ENCODE measurements around the gene STAB2.

STAB2 gene

DNA sequence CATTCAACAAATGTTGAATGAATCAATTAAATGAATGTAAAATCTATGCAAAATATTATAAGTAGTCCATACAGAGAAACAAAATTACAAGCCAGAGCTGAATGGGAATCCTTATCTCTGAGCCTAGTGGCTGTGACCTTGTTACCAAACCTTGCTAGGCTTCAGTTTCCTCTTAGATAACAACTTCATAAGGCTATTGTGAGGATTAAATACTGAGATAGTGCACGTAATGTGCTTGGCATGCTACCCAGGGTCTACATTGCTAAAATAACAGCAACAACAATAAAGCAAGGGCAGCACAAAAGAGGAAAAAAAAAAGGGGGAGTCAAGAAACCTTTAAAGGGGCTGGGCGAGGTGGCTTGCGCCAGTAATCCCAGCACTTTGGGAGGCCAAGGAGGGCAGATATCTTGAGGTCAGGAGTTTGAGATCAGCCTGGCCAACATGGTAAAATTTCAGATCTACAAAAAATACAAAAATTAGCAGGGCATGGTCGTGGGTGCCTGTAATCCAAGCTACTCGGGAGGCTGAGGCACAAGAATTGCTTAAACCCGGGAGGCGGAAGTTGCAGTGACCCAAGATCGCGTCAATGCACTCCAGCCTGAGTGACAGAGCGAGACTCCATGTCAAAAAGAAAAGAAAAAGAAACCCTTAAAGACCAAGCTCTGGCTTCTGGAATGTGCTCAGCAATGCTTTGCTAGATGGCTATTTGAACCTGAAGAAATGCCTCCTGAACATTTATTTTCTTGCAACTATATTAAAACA, 14.1 kb downstream of the STAB2 start:
- H3K27ac ChIP-seq (ENCODE audit: low read length): no peak overlapping the region
- no peak overlapping the region for H3K9ac ChIP-seq (ENCODE audit: low read length)
- no peaks in the 10 kb centered on the region for H4K20me1 ChIP-seq (ENCODE audit: insufficient read depth, low read length)
- DNase-seq: no peak
- H2AFZ ChIP-seq (ENCODE audit: low read length): no peak overlapping the region
- H3K4me1 ChIP-seq (ENCODE audit: low read length): no peaks in the 10 kb centered on the region
- H3F3A ChIP-seq (ENCODE audit: insufficient read depth, low read length): no peaks in the 10 kb centered on the region
- H3K36me3 ChIP-seq (replicated peaks; ENCODE audit: insufficient read depth, low read length): no peaks in the 10 kb centered on the region
- H3K9me3 ChIP-seq (replicated peaks; ENCODE audit: insufficient read depth, low read length): no peaks in the 10 kb centered on the region
- no peaks in the 10 kb centered on the region for H3K27me3 ChIP-seq (replicated peaks; ENCODE audit: insufficient read depth, low read length)
- no peaks in the 10 kb centered on the region for H3K9me2 ChIP-seq (replicated peaks; ENCODE audit: insufficient read depth, low read length)
- no peak for TF ChIP-seq CTCF (IDR thresholded peaks at IDR 0.05; ENCODE audit: low read length)
- TF ChIP-seq EZH2phosphoT487 (IDR thresholded peaks at IDR 0.05; ENCODE audit: low read length): no peak
- TF ChIP-seq EZH2 (optimal IDR thresholded peaks at IDR 0.05; ENCODE audit: low read depth, low read length): no peak
- H3K4me3 ChIP-seq (ENCODE audit: low read length): no peak overlapping the region
- no peaks in the 10 kb centered on the region for H3K79me2 ChIP-seq (ENCODE audit: low read length)
- H3K4me2 ChIP-seq (ENCODE audit: low read depth, low read length): no peak overlapping the region

- Histone ChIP-seq H3F3A (ENCODE audit: insufficient read depth, low read length) (no peaks in the 10 kb centered on the region), H3K27ac (ENCODE audit: low read length) (no peak overlapping the region), H3K27me3 (replicated peaks; ENCODE audit: insufficient read depth, low read length) (no peaks in the 10 kb centered on the region), H3K36me3 (replicated peaks; ENCODE audit: insufficient read depth, low read length) (no peaks in the 10 kb centered on the region), H3K9ac (ENCODE audit: low read length) (no peak overlapping the region), H3K79me2 (ENCODE audit: low read length) (no peaks in the 10 kb centered on the region), H3K4me1 (ENCODE audit: low read length) (no peaks in the 10 kb centered on the region), H3K4me2 (ENCODE audit: low read depth, low read length) (no peak overlapping the region), H4K20me1 (ENCODE audit: insufficient read depth, low read length) (no peaks in the 10 kb centered on the region), H3K4me3 (ENCODE audit: low read length) (no peak overlapping the region), H3K9me2 (replicated peaks; ENCODE audit: insufficient read depth, low read length) (no peaks in the 10 kb centered on the region), H3K9me3 (replicated peaks; ENCODE audit: insufficient read depth, low read length) (no peaks in the 10 kb centered on the region), H2AFZ (ENCODE audit: low read length) (no peak overlapping the region)
- no peak for TF ChIP-seq CTCF (IDR thresholded peaks at IDR 0.05; ENCODE audit: low read length)
- no peak for TF ChIP-seq EZH2phosphoT487 (IDR thresholded peaks at IDR 0.05; ENCODE audit: low read length)
- no peak for TF ChIP-seq EZH2 (optimal IDR thresholded peaks at IDR 0.05; ENCODE audit: low read depth, low read length)
- no peak for DNase-seq
Measured at GRCh38 chr12:103620395-103620794, 33.3 kb downstream of the STAB2 start.

- Histone ChIP-seq H3K9ac (ENCODE audit: low read length) (no peak overlapping the region), H3F3A (ENCODE audit: insufficient read depth, low read length) (no peaks in the 10 kb centered on the region), H3K4me2 (ENCODE audit: low read depth, low read length) (no peak overlapping the region), H2AFZ (ENCODE audit: low read length) (no peak overlapping the region), H3K79me2 (ENCODE audit: low read length) (no peaks in the 10 kb centered on the region), H3K4me1 (ENCODE audit: low read length) (no peaks in the 10 kb centered on the region), H3K27ac (ENCODE audit: low read length) (no peak overlapping the region), H3K27me3 (replicated peaks; ENCODE audit: insufficient read depth, low read length) (no peaks in the 10 kb centered on the region), H3K36me3 (replicated peaks; ENCODE audit: insufficient read depth, low read length) (no peaks in the 10 kb centered on the region), H4K20me1 (ENCODE audit: insufficient read depth, low read length) (no peaks in the 10 kb centered on the region), H3K4me3 (ENCODE audit: low read length) (no peak overlapping the region), H3K9me2 (replicated peaks; ENCODE audit: insufficient read depth, low read length) (no peaks in the 10 kb centered on the region), H3K9me3 (replicated peaks; ENCODE audit: insufficient read depth, low read length) (no peaks in the 10 kb centered on the region)
- TF ChIP-seq EZH2 (optimal IDR thresholded peaks at IDR 0.05; ENCODE audit: low read depth, low read length) (no peak), CTCF (IDR thresholded peaks at IDR 0.05; ENCODE audit: low read length) (no peak), EZH2phosphoT487 (IDR thresholded peaks at IDR 0.05; ENCODE audit: low read length) (no peak)
- no peak for DNase-seq
Measured at GRCh38 chr12:103623716-103624115, 36.6 kb downstream of the STAB2 start.
